A549 (cell line): Measurements from ENCODE around the gene XPO6.

Source experiments
- CTCF ChIP-seq: fragments of >200 bp; sonication (Bioruptor Twin); formaldehyde crosslinking; IDR thresholded peaks from 3 replicates; pipeline ENCODE4 v1.5.1; 2016
- NFE2L2 ChIP-seq: fragments of 150-350 bp; conservative IDR thresholded peaks from 2 replicates; pipeline ENCODE4 v1.6.1; 2014; ENCODE audit warnings: low read length
- PBX3 ChIP-seq: IDR thresholded peaks from 2 replicates; pipeline ENCODE4 v1.6.1; 2012
- POLR2A ChIP-seq: IDR thresholded peaks from 2 replicates; pipeline ENCODE4 v1.6.1; 2012; ENCODE audit warnings: mild to moderate bottlenecking, low read length
- RAD21 ChIP-seq, 2 experiments: fragments of >200 bp in 1 of 2; sonication (Bioruptor Twin) in 1 of 2; formaldehyde crosslinking in 1 of 2; IDR thresholded peaks in 1 of 2; conservative IDR thresholded peaks in 1 of 2; 2 replicates in 1 of 2; 3 replicates in 1 of 2; pipeline ENCODE4 v1.6.1; 2012 to 2018; ENCODE audit warnings: inconsistent platforms in 1 of 2
- SMC3 ChIP-seq: fragments of >200 bp; sonication (Bioruptor Twin); formaldehyde crosslinking; IDR thresholded peaks from 3 replicates; pipeline ENCODE4 v1.6.1; 2018; ENCODE audit warnings: inconsistent platforms

- TF ChIP-seq NFE2L2 (no peak), POLR2A (no peak), SMC3 (no peak), PBX3 (no peak), RAD21 (conservative IDR thresholded peaks at IDR 0.05 in 1 of 2, IDR thresholded peaks at IDR 0.05 in 1 of 2) (no peak), CTCF (no peak)
These were observed 28.3 kb downstream of the XPO6 start for GRCh38 chr16:28183484-28183883.
